Thoracic aorta (tissue), 2 donors: Measurements from ENCODE around the gene MORN4. TPM values are rescaled to one million over a fixed set of nuclear protein-coding genes. Genes with fewer than 3 reads are reported as not detected.
A peak's percentile ranks its signal among the peaks of the same experiment; 100 is the strongest.
"Not testable (repeated sequence)": the region's sequence is repeated elsewhere in the genome, so short reads cannot be mapped to it uniquely, and the experiment has no call there.

Experiments used
- ATAC-seq: fragments of 150-250 bp; one replicate; pipeline ENCODE4 v1.8.0; 2017; ENCODE audit warnings: low read depth; ENCODE audit not compliant: insufficient number of reproducible peaks, low FRiP score
- DNase-seq: peaks from one replicate; pipeline ENCODE4 v3.0.0-alpha.2; 2020; ENCODE audit warnings: low spot score
- H3K27ac ChIP-seq, 2 donors: fragments of 200-600 bp; sonication (generic); 1 replicate in 1 of 2; 2 replicates in 1 of 2; pipeline ENCODE4 v1.5.1; 2016; ENCODE audit warnings: mild to moderate bottlenecking in 2 of 2, moderate library complexity in 2 of 2
- H3K27me3 ChIP-seq: fragments of 200-600 bp; sonication (generic); replicated peaks from 2 replicates; pipeline ENCODE4 v1.6.0; 2016; ENCODE audit warnings: mild to moderate bottlenecking; ENCODE audit not compliant: insufficient read depth
- H3K36me3 ChIP-seq: fragments of 200-600 bp; sonication (generic); one replicate; pipeline ENCODE4 v1.5.1; 2016
- H3K4me1 ChIP-seq, 2 donors: fragments of 200-600 bp; sonication (generic); 1 replicate in 1 of 2; 2 replicates in 1 of 2; pipeline versions ENCODE4 v1.5.1 to v1.6.0; 2016; ENCODE audit warnings: low read depth in 2 of 2, mild to moderate bottlenecking in 1 of 2; ENCODE audit not compliant: control insufficient read depth in 1 of 2
- H3K4me3 ChIP-seq: fragments of 200-600 bp; sonication (generic); 2 replicates; pipeline ENCODE4 v1.5.1; 2016; ENCODE audit warnings: mild to moderate bottlenecking
- H3K9me3 ChIP-seq: fragments of 200-600 bp; sonication (generic); 2 replicates; pipeline ENCODE4 v1.5.1; 2016
- CTCF ChIP-seq: fragments of 200-600 bp; sonication (generic); IDR thresholded peaks from one replicate; pipeline ENCODE4 v1.5.1; 2019; ENCODE audit warnings: antibody characterized with exemption
- total RNA-seq, 2 donors: library from RNA; depleted of rRNA; stranded (reverse); fragments of >200 nt; gene quantifications; one replicate each; pipeline versions ENCODE4 v1.1.0 to v1.2.3, GENCODE V29; 2016

MORN4 gene
- total RNA-seq, 2 donors from 2014 or later: 3.5 to 6.6 TPM

GRCh38 chr10:97648562-97649404 is 15.5 kb upstream of the MORN4 start:
- Histone ChIP-seq H3K9me3 (no peaks in the 10 kb centered on the region), H3K4me1 (peaks cover 10 to 30% of the 10 kb centered on the region in 2 donors), H3K36me3 (peaks cover 20% of the 10 kb centered on the region), H3K4me3 (no peak overlapping the region), H3K27ac (peak overlapping the region in 1 of 2 donors; percentile 60), H3K27me3 (no peaks in the 10 kb centered on the region)
- ATAC-seq: peak; percentile 68
- DNase-seq: no peak
- no peak for TF ChIP-seq CTCF

- no peak overlapping the region for H3K4me3 ChIP-seq
- ATAC-seq: no peak
- no peaks in the 10 kb centered on the region for H3K9me3 ChIP-seq
- no peak for DNase-seq
- H3K36me3 ChIP-seq: peaks cover 21% of the 10 kb centered on the region
- no peaks in the 10 kb centered on the region for H3K27me3 ChIP-seq
- TF ChIP-seq CTCF: no peak
- H3K27ac ChIP-seq: no peak overlapping the region
- H3K4me1 ChIP-seq: peaks cover 14 to 41% of the 10 kb centered on the region in 2 donors
Observed at GRCh38 chr10:97647556-97647955, 14.3 kb upstream of the MORN4 start.

GRCh38 chr10:97644936-97645335 is 11.6 kb upstream of the MORN4 start:
- Histone ChIP-seq H3K36me3 (peaks cover 11% of the 10 kb centered on the region), H3K4me1 (peaks cover 24 to 53% of the 10 kb centered on the region in 2 donors), H3K27me3 (no peaks in the 10 kb centered on the region), H3K27ac (no peak overlapping the region), H3K9me3 (no peaks in the 10 kb centered on the region), H3K4me3 (no peak overlapping the region)
- ATAC-seq (no peak), DNase-seq (no peak)
- TF ChIP-seq CTCF: no peak

- DNase-seq (no peak), ATAC-seq (no peak)
- Histone ChIP-seq H3K27me3 (no peaks in the 10 kb centered on the region), H3K27ac (no peak overlapping the region), H3K4me3 (no peak overlapping the region), H3K9me3 (no peaks in the 10 kb centered on the region), H3K4me1 (peaks cover 15 to 39% of the 10 kb centered on the region in 2 donors), H3K36me3 (peaks cover 11% of the 10 kb centered on the region)
- no peak for TF ChIP-seq CTCF
Observed at GRCh38 chr10:97643441-97643985, 10.2 kb upstream of the MORN4 start.

- H3K27me3 ChIP-seq, ATAC-seq, H3K9me3 ChIP-seq, H3K27ac ChIP-seq, DNase-seq: not testable (repeated sequence)
- Histone ChIP-seq H3K4me1 (peaks cover 15 to 31% of the 10 kb centered on the region in 2 donors), H3K4me3 (peak overlapping the region; percentile 94), H3K36me3 (peaks cover 11% of the 10 kb centered on the region)
Observed at GRCh38 chr10:97642471-97643159, 9.3 kb upstream of the MORN4 start.
